ENCODE measurements around the gene TBC1D9. TPM values are rescaled to one million over a fixed set of nuclear protein-coding genes. Genes with fewer than 3 reads are reported as not detected.

Gene TBC1D9
- total RNA-seq, 1 donor from 2014 or later = 42.6 TPM

DNA sequence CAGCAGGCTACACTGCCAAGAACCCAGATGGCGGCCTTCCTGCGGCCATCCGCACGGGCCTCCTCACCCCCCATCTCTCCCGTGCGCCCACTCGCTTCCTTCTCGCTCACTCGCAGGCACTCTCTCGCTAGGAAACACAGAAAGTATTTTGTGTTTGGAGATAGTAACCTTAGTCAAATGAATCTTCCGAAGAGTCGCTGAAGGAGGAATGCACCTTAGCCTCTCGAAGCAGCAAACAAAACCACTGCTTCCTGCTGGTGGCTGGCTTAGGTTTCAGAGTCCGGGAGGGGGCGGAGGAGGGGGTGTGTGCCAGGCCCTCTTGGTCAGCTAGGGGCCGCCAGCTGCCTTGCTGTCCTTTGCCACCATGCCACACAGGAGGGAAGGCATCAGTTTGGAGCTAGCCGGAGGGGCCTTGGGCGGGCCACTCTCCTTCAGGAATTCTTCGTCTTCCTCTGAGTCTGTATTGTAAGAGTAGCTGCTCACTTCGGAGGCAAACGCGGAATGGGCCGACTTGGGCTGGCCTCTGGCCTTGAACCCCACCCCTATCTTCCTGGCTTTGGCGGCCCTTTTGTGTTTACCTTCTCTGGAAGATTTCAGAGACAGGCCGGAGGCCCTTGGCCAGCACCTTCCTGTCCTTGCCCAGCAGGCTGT lies 114.3 kb downstream of the TBC1D9 start:
- Histone ChIP-seq H3K27me3 (ENCODE audit: low read depth) (no peaks in the 10 kb centered on the region), H3K36me3 (peaks cover 48% of the 10 kb centered on the region), H3K4me3 (peak overlapping the region; percentile 46), H3K27ac (peak overlapping the region; percentile 53), H3K4me1 (no peaks in the 10 kb centered on the region), H3K9me3 (no peaks in the 10 kb centered on the region)
- ATAC-seq (peak; percentile 60 to 81), DNase-seq (peak; percentile 56)
- TF ChIP-seq, protein P1, sequence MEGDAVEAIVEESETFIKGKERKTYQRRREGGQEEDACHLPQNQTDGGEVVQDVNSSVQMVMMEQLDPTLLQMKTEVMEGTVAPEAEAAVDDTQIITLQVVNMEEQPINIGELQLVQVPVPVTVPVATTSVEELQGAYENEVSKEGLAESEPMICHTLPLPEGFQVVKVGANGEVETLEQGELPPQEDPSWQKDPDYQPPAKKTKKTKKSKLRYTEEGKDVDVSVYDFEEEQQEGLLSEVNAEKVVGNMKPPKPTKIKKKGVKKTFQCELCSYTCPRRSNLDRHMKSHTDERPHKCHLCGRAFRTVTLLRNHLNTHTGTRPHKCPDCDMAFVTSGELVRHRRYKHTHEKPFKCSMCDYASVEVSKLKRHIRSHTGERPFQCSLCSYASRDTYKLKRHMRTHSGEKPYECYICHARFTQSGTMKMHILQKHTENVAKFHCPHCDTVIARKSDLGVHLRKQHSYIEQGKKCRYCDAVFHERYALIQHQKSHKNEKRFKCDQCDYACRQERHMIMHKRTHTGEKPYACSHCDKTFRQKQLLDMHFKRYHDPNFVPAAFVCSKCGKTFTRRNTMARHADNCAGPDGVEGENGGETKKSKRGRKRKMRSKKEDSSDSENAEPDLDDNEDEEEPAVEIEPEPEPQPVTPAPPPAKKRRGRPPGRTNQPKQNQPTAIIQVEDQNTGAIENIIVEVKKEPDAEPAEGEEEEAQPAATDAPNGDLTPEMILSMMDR (IDR thresholded peaks at IDR 0.05) = peak; percentile 37
- intact Hi-C loops (cut with DNase I) = no loop called here

DNA sequence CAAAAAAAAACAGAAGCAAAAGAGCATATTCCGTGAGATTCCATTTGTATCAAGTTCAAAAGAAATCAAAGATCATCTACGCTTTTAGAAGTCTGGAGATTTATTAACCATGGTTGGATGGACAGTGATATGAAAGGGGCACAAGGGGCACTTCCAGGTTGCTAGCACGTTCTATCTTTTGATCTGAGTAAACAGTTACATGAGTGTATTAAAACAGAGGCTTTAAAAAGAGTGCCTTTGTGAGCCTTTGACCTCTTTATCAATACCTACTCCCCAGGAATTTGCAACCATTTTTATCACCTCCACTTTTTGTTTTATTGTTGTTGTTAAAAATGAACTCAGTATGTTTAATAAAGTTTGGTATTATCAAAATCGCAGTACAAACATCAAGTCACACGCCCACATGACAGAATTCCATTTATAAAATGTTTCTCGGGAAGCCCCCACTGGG lies 115.1 kb downstream of the TBC1D9 start:
- H3K9me3 ChIP-seq = no peaks in the 10 kb centered on the region
- TF ChIP-seq, protein P1 (IDR thresholded peaks at IDR 0.05) = no peak
- DNase-seq (no peak), ATAC-seq (no peak)
- no peaks in the 10 kb centered on the region for H3K4me1 ChIP-seq
- no peaks in the 10 kb centered on the region for H3K27me3 ChIP-seq (ENCODE audit: low read depth)
- H3K27ac ChIP-seq = peak overlapping the region; percentile 53
- peaks cover 41% of the 10 kb centered on the region for H3K36me3 ChIP-seq
- intact Hi-C loops (cut with DNase I) = no loop called here
- peak overlapping the region; percentile 46 for H3K4me3 ChIP-seq

DNA sequence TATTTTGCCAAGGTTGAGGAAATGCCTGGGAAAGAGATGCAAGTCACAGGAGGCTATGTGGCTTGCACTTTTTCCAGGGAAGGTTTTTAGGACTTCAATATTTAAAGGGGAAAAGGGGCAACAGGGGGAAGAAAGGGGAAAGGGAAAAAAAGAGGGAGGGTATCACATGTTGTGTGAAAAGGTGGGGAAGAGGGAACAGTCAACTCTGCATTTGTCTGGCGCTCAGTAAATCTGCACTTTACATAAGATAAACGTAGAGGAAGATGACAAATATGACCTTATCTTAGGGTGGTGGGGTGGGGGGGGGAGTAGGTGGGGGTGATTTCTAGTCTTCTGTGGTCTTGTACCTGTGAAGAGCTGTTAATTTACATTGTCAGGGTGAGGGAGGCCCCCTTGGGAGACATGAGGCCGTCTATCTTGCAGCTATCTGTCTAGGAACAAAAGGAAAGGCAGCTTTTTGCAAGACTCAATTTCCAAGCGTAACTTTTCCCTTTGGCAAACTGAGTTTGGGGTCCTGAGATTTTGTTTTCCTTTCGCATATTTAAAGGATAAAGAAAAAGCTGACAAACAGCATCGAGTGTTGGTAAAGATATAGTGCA lies 115.9 kb downstream of the TBC1D9 start:
- TF ChIP-seq, protein P1 (IDR thresholded peaks at IDR 0.05) = no peak
- Histone ChIP-seq H3K36me3 (peaks cover 39% of the 10 kb centered on the region), H3K9me3 (no peaks in the 10 kb centered on the region), H3K4me3 (no peak overlapping the region), H3K27me3 (ENCODE audit: low read depth) (no peaks in the 10 kb centered on the region), H3K27ac (no peak overlapping the region), H3K4me1 (no peaks in the 10 kb centered on the region)
- no peak for ATAC-seq
- no peak for DNase-seq
- intact Hi-C loops (cut with DNase I) = no loop called here

DNA sequence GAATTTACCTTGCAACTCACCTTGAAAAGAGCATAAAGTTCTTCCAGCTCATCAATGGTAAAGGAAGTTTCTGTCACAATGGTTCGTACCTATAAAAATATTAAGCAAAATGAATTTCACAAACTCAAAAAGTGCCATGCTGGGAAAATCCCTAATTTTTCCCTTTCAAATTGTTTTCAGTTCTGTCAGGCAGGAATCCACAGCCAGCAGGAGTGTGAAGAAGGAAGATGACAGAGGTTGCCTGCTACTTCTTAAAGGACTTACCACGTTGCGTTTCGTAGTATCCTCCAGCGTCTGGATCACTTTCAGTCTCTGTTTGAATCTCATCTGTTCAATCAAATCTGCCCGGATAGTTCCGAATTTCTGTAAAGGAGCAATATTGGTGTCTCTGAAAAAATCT lies 117.1 kb downstream of the TBC1D9 start:
- no peak for ATAC-seq
- Histone ChIP-seq H3K36me3 (peaks cover 36% of the 10 kb centered on the region), H3K27ac (no peak overlapping the region), H3K27me3 (ENCODE audit: low read depth) (no peaks in the 10 kb centered on the region), H3K9me3 (no peaks in the 10 kb centered on the region), H3K4me1 (no peaks in the 10 kb centered on the region), H3K4me3 (no peak overlapping the region)
- no peak for DNase-seq
- TF ChIP-seq, protein P1 (IDR thresholded peaks at IDR 0.05) = no peak
- intact Hi-C loops (cut with DNase I) = no loop called here

DNA sequence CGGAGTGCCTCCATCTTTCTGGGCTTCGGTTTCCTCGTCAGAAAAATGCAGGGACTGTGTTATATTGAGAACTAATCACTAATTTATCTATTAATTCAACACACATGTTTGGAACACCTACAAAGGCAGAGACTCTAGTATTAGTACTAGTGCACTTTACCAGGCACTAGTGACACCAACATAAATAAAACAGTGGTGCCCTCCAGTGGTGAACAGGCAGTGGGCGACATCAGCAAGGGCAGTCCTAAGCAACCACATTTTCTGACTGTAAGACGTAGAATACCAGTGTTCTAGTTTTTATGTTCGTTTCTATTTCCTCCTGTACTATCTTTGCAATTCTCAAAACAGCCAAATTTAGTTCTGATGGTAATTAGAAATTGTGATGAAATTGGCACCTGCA lies 118.3 kb downstream of the TBC1D9 start:
- TF ChIP-seq, protein P1 (IDR thresholded peaks at IDR 0.05) = peak; percentile 46
- Histone ChIP-seq H3K36me3 (peaks cover 40% of the 10 kb centered on the region), H3K4me3 (no peak overlapping the region), H3K27me3 (ENCODE audit: low read depth) (no peaks in the 10 kb centered on the region), H3K4me1 (no peaks in the 10 kb centered on the region), H3K9me3 (no peaks in the 10 kb centered on the region), H3K27ac (no peak overlapping the region)
- intact Hi-C loops (cut with DNase I) = no loop called here
- ATAC-seq (no peak), DNase-seq (no peak)

All from lower lobe of right lung (tissue), 2 donors.